D341Med (cell line): ENCODE results near the gene TRIM6.
"Not testable (repeated sequence)": the region's sequence is repeated elsewhere in the genome, so short reads cannot be mapped to it uniquely, and the experiment has no call there.

ENCODE experiments used
- DNase-seq: peaks from one replicate; pipeline ENCODE4 v3.0.0; 2012; ENCODE audit warnings: low spot score

TRIM6 gene

DNA sequence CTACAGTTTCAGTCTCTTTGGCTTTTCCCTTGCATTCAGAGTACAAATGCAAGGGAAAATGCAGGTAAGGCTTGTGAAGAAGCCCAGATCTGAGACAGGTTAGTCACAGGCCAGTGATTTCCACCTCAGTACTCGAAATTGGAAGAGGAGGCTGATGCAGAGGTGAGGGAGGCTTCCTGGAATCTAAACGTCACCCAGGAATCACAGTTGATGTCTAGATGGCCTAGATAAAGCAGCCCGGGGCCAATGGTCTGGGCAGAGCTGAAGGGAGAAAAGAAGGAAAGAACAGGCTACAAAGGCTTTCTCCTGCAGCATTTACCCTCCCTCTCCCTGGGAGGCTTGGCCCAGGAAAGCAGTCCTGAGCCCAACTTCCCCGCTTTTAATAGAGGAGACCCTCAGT, 8.5 kb downstream of the TRIM6 start:
- no peak for DNase-seq

DNA sequence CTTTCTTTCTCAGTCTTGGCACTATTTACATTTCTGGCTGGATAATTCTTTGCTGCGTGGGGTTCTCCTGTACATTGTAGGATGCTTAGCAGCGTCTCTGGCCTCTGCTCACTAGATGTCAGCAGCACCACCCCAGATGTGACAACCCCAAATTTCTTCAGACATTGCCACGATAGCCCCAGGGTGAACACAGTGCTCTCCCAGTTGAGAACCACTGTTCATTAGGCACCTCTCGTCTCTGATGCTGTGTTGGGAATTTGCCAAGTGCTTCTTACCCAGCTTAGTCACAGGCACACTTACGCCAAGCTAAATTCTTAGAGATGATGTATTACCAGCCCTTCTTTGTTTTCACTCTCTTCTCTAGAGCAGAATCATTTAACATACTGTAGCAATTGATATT, 9.4 kb downstream of the TRIM6 start:
- no peak for DNase-seq

DNA sequence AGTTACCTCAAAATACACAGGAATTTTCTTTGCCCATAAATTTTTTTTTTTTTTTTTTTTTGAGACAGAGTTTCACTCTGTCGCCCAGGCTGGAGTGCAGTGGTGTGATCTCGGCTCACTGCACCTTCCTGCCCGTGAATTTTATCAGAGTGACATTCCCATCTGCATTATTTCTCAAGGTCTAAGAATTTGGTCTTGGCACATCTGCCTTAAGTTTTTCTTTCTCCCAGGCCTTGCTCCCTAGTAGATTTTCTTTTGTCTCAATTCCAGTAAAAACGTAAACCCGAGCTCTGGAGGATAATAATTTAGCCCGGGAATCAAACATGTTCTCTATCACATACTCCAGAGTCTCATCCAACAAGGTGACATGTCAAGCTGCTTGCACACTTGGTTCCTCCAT, 12.4 kb downstream of the TRIM6 start:
- DNase-seq, result no peak

GRCh38 chr11:5610446-5610845, 14.0 kb downstream of the TRIM6 start:
- DNase-seq, result no peak

GRCh38 chr11:5611627-5612026, 15.2 kb downstream of the TRIM6 start:
- no peak for DNase-seq

- DNase-seq, result no peak
Measured at GRCh38 chr11:5618807-5619206, 22.4 kb downstream of the TRIM6 start.

DNA sequence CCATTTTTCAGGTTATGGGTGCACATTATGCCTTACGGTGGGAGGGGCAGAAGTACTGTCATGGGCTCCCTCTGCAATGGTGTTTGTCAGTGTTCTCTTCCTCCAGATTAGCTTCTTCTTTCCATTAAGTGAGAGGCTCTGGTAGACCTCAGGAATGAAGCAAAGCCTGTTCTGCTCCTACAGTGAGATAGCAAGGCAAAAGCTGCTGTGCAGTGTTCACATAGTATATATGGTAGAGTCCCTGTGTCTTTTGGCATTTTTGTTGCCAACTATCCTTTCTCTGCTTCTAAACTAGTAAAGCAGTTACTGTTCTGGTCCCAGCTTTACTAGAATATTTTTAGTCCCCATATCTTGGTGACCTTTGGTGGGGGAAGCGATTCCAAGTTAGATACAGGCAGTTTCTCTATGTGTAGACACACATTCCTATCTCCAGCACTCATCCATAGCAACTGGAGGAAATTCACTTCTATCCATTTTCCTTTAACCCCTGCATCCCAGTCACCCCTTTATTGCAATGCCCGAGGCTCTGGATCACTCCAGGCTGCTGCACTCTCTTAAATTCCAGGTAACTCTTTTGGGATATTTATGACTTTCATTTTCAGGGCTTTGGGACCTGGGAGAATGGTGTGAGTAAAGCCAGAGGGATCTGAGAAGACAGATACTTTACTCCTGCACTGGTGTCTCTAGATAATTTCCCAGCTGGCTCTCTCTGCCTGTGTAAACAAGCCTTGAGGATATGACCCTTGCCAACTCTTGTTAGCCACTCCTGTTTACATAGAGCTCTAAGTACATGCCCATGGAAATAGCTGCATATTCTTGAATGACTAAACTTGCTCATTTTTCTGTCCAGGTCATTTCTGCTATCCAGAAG, 24.4 kb downstream of the TRIM6 start:
- DNase-seq, result no peak

GRCh38 chr11:5621580-5621979, 25.1 kb downstream of the TRIM6 start:
- no peak for DNase-seq

DNA sequence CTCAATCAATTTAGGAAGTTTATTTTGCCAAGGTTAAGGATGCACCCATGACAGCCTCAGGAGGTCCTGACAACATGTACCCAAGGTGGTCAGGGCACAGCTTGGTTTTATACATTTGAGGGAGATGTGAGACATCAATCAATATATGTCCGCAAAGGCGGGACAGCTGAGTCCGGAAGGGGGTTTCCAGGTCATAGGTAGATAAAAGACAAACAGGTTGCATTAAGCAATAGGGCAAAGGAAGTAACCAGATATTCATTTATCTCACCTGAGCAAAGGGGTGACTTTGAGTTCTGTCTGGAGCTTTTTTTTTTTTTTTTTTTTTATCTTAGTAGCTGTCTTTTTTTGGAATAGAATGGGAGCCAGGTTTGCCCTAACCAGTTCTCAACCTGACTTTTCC, 26.4 kb downstream of the TRIM6 start:
- no peak for DNase-seq

DNA sequence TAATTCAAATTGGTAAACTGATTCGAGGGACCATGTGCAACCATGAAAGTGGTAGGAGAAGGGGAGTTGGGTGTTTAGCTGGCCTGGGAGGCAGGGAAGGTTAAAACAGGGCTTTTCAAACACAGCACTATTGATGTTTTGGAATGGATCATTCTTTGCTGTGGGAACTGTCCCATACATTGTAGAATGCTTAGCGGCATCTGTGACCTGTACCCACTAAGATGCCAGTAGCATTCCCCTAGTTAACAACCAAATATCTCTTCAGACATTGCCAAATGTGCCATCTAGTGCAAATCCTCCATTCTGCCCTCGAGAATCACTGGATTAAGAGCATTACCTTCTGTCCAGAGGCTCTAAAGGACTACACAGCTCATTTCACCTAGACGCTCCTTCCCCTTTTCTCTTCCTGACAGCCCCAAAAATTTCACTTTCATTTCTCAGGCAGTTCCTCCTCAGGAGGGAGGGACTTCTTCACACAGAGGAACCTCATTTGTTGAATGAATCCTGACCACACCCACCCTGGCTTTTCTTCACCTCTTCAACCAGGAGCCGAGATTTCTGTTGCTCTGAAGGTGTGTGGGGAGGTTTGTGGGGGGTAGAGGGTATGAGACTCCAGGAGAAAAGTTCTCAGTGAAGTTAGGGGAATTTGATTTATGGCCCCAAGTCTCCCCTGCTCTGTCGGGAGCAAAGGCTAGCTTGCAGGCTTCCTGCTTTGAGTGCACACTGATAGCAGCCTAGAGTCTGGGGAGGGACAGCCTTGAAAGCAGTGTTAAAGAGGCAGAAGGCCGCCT, 28.2 kb downstream of the TRIM6 start, which contains the start of gene TRIM34:
TSS of gene TRIM34 (plus strand) at position 513 of the 791 bp plus-strand sequence. CDS start 7,331 bp downstream, outside the sequence.
- no peak for DNase-seq

GRCh38 chr11:5625281-5625680, 28.8 kb downstream of the TRIM6 start:
- no peak for DNase-seq

GRCh38 chr11:5626196-5626595, 29.8 kb downstream of the TRIM6 start:
- no peak for DNase-seq

- DNase-seq, result no peak
Measured at GRCh38 chr11:5631417-5631816, 35.0 kb downstream of the TRIM6 start.

GRCh38 chr11:5631969-5632635, 35.7 kb downstream of the TRIM6 start:
- no peak for DNase-seq

GRCh38 chr11:5639953-5640352, 43.5 kb downstream of the TRIM6 start:
- DNase-seq, result no peak

DNA sequence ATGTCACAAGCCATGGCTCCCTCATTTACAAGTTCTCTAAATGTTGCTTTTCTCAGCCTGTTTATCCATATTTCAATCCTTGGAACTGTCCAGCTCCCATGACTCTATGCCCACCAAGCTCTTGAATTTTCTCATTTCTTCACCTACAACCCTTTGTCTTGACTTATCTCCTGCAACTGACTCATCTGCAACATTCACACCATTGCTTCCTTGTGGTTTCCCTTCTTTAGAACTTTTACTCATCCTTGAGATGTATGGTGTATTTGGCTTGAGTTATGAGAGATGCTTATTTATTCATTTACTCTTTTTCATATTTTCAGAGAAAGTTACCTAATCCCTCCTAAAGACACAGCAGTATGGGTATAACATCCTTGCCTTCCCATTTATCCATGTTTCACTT, 47.1 kb downstream of the TRIM6 start:
- DNase-seq, result no peak

DNA sequence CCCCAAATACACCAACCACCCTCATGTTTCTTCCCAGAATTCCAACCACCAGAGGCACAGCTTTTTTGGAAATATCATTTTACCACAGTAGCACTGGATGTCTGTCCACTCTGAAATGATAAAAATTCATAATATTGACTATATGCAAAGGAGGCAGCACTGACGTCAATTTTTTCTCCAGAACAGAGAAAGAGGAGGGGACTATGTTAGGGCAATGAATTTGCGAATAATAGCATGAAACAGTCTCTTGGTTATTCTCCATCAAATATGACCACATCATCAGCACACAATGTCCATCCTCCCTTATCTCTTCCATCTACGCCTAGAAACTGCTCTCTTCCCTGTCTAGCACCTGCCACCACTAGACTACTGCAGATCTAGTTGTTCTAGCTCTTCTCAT, 49.7 kb downstream of the TRIM6 start:
- no peak for DNase-seq

DNA sequence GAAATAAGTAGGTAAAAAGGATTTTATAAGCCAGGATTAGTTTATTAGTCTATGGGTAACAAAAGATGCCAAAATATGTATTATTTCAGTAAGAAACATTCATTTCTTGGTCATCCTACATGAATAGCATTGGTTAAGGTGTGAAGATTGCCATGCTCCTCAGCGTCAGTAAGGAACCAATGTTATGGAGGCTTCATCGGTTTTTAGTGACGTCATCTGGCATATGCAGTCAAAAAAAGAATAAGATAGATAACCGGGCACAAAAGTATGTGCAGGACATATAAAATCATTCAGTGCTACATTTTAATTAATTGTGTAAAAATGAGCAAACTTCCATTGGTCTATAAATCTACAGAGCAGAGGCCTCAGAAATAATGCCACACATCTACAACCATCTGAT, 59.0 kb downstream of the TRIM6 start:
- DNase-seq, result no peak

- DNase-seq, result not testable (repeated sequence)
Measured at GRCh38 chr11:5656956-5657355, 60.5 kb downstream of the TRIM6 start.

- DNase-seq, result no peak
Measured at GRCh38 chr11:5658318-5658717, 61.9 kb downstream of the TRIM6 start.
